Measurements from ENCODE around the gene OGDHL.

Gene OGDHL

DNA sequence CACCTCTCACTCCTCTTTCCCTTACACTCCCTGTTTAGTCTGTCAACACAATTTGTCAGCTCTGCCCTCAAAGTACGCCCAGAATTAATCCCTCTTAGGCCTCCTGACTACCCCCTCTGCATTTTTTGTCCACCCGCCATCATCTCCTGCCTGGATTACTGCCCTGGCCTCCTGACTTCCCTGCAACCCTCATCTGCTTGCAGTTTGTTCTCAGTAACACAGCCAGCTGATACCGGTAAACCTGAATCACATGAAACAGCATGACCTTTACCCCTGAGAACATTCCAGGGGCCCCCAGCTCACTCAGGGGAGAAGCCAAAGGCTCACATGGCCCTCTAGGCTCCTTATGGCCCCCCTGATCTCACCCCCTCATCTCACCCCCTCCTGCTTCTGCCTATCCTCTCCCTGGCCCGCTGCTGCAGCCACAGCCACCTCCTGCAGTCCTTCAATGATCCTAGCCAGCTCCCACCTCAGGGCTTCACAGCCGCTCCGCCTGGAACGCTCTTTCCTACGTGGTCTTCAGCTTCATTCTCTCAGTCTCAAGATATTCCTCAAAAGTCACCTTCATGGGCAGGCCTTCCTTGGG lies 73.8 kb downstream of the OGDHL start:
- DNase-seq = no peak

DNA sequence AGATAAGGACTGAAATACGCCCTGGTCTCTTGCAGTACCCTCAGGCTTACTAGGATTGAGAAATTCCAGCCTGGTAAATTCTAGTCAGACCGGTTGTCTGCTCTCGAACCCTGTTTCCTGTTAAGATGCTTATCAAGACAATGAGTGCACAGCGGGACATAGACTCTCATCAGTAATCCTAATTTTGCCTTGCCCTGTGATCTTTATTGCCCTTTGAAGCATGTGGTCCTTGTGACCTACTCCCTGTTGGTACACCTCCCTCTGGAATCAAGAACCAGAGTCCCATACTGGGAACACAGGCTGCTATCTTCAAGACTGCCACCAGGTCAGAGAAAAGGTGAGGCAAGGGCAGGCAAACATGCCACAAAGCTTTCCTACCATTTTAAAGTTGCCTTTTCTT lies 75.5 kb downstream of the OGDHL start:
- DNase-seq = no peak
